Thyroid gland (tissue), 4 donors: ENCODE measurements around the gene CUEDC1.

ENCODE experiments used
- POLR2A ChIP-seq, 2 donors: fragments of 450-650 bp; IDR thresholded peaks; one replicate each; pipeline ENCODE4 v1.6.1; 2017; ENCODE audit warnings: antibody characterized with exemption in 2 of 2, mild to moderate bottlenecking in 2 of 2, moderate library complexity in 1 of 2
- TF ChIP-seq, protein P1 (sequence below), 6 experiments: fragments of 200-600 bp in 3 of 6; fragments of 450-650 bp in 3 of 6; sonication (generic) in 3 of 6; IDR thresholded peaks; one replicate each; pipeline ENCODE4 v1.5.1; 2016 to 2019; ENCODE audit warnings: antibody characterized with exemption in 6 of 6, mild to moderate bottlenecking in 2 of 6, inconsistent platforms in 1 of 6, moderate library complexity in 1 of 6

GRCh38 chr17:57842280-57842679 is 112.9 kb downstream of the CUEDC1 start:
- no peak for TF ChIP-seq POLR2A (IDR thresholded peaks at IDR 0.05)
- TF ChIP-seq, protein P1, sequence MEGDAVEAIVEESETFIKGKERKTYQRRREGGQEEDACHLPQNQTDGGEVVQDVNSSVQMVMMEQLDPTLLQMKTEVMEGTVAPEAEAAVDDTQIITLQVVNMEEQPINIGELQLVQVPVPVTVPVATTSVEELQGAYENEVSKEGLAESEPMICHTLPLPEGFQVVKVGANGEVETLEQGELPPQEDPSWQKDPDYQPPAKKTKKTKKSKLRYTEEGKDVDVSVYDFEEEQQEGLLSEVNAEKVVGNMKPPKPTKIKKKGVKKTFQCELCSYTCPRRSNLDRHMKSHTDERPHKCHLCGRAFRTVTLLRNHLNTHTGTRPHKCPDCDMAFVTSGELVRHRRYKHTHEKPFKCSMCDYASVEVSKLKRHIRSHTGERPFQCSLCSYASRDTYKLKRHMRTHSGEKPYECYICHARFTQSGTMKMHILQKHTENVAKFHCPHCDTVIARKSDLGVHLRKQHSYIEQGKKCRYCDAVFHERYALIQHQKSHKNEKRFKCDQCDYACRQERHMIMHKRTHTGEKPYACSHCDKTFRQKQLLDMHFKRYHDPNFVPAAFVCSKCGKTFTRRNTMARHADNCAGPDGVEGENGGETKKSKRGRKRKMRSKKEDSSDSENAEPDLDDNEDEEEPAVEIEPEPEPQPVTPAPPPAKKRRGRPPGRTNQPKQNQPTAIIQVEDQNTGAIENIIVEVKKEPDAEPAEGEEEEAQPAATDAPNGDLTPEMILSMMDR (IDR thresholded peaks at IDR 0.05), result no peak
